HFF-Myc (cell line): ENCODE results near the gene ASB11.

ENCODE experiments used
- DNase-seq: peaks from one replicate; pipeline ENCODE4 v3.0.0-alpha.2; 2011; ENCODE audit warnings: low read depth; ENCODE audit errors: extremely low read depth
- H3K4me3 ChIP-seq: replicated peaks from 2 replicates; pipeline ENCODE4 v1.5.1; 2011; ENCODE audit warnings: low read depth, mild to moderate bottlenecking, control low read depth, low read length
- CTCF ChIP-seq: IDR thresholded peaks from 2 replicates; pipeline ENCODE4 v1.5.1; 2012; ENCODE audit warnings: mild to moderate bottlenecking, low read depth, low read length, control low read depth; ENCODE audit errors: missing control alignments

The ASB11 gene

GRCh38 chrX:15328131-15328530 lies 12.7 kb upstream of the ASB11 start:
- no peak for TF ChIP-seq CTCF
- H3K4me3 ChIP-seq: no peak overlapping the region
- no peak for DNase-seq

GRCh38 chrX:15322472-15322871 lies 7.0 kb upstream of the ASB11 start:
- no peak for DNase-seq
- no peak for TF ChIP-seq CTCF
- no peak overlapping the region for H3K4me3 ChIP-seq

GRCh38 chrX:15322072-15322471 lies 6.6 kb upstream of the ASB11 start:
- TF ChIP-seq CTCF: no peak
- H3K4me3 ChIP-seq: no peak overlapping the region
- DNase-seq: no peak

- no peak overlapping the region for H3K4me3 ChIP-seq
- TF ChIP-seq CTCF: no peak
- DNase-seq: no peak
Measured at GRCh38 chrX:15321447-15321846, 6.0 kb upstream of the ASB11 start.

DNA sequence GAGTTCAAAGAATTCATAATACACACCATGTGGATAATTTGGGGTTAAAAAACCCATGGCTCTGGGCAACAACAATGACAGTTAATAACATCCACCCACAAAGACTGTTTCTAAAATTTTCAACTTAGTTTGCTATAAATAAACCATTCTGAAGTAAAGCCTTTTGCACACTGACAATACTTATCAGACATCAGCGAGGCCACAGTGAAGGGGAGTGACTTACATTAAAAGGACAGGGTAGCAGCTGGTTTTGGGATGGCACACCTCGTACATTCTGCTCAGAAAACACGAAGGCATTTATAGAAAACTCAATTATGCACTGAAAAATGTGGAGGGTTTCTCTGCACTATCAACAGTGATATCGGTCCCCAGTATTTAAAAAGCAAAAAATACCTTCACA lies 4.9 kb upstream of the ASB11 start:
- no peak for DNase-seq
- no peak for TF ChIP-seq CTCF
- H3K4me3 ChIP-seq: no peak overlapping the region

DNA sequence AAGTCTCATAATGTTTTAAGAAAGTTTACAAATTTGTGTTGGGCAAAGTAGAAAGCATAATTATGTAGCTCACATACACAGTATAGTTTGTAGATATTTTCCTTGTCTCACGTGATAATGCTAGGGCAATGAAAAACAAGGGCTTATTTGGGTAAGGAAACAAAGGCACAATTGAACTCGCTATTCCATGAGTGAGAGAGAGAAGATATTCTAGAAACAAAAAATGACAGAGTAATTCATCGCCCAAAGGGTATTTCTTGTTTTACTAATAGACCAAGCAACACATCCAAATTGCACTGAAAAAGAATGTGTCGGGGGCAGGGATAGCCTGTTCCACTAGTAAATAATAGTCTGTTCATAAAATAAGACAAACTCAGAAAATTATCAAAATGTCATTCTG lies 3.6 kb upstream of the ASB11 start:
- no peak for TF ChIP-seq CTCF
- no peak overlapping the region for H3K4me3 ChIP-seq
- no peak for DNase-seq

GRCh38 chrX:15314472-15314871 lies 968 bp downstream of the ASB11 start:
- TF ChIP-seq CTCF: no peak
- no peak overlapping the region for H3K4me3 ChIP-seq
- no peak for DNase-seq
